HFF-Myc (cell line): ENCODE results near the gene STRA6.

Source experiments
- DNase-seq: peaks from one replicate; pipeline ENCODE4 v3.0.0-alpha.2; 2011; ENCODE audit warnings: low read depth; ENCODE audit errors: extremely low read depth
- H3K4me3 ChIP-seq: replicated peaks from 2 replicates; pipeline ENCODE4 v1.5.1; 2011; ENCODE audit warnings: low read depth, mild to moderate bottlenecking, control low read depth, low read length
- TF ChIP-seq, protein P1 (sequence below): IDR thresholded peaks from 2 replicates; pipeline ENCODE4 v1.5.1; 2012; ENCODE audit warnings: mild to moderate bottlenecking, low read depth, low read length, control low read depth; ENCODE audit errors: missing control alignments

Gene STRA6

DNA sequence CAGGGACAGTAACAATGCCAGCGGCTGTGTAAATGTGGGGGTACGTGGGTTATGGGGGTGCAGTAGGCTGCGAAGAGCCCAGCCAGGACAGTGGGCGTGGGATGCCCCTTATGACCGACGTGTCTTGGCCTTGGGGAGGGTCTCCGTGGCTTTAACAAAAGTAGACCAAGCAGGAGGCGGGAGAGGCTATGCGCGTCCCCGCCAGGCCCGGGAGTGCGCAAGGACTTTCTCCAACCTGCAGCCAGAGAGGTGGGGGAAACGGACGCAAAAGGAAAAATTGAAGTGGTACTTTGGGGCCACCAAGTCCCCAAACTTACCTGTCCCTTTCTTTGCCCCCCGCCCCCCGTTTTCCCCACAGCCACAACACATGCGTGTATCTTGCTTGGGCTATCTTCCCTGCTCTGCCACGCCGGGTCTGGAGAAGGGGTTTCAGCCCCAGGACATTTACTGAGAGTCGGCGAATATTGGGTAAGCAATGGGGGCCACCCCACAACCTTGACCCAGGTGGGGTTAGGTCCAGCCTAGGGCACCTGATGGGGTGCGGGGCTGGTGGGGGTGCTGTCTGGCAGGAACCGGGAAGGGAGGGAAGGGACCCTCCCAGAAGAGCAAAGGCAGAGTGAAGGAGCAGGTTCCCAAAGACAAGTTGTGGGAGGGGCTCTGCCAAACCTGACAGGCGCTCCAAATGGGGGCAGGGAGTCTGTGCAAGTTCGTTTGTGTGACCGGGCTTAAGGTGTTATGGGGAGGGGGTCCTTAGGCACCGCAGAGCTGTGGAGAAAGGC is 71.5 kb downstream of the STRA6 start:
- no peak for DNase-seq
- H3K4me3 ChIP-seq = no peak overlapping the region

DNA sequence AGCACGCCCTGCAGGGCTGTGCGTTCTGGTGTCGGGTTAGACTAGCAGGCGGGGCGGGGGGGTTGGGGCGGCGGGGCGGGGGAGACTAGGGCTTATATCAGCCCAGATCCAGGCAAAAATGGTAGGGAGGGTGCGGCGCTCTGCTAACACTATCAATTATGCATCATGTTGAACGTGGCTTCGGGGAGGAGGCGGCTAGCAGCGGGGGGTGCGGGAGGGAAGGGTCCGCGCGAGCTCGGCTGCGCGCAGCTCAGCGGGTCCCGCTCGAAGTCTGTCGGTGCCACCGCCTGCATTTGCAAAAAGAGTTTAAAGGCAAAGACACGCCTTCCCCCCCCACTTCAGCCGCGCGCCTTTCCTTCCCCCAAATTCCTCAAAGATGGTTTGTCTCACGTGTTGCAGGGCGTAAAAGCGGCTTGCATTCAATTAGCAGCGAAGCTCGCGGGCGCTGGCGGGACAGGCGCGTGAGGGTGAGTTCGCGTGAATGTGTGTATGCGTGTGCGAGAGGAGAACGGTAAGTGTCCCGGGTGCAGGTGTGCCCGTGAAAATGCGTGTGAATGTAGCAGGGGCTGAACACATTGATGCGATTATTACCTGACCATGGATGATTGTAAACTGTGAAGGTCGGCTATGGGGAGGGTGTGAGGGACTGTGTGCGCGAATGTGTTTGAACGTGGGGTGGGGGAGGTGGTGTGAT is 72.3 kb downstream of the STRA6 start, which contains the start of gene ISLR2:
TSS of gene ISLR2 (plus strand) at position 432 of the 694 bp plus-strand sequence. CDS start 2,169 bp downstream, outside the sequence.
- TF ChIP-seq, protein P1, sequence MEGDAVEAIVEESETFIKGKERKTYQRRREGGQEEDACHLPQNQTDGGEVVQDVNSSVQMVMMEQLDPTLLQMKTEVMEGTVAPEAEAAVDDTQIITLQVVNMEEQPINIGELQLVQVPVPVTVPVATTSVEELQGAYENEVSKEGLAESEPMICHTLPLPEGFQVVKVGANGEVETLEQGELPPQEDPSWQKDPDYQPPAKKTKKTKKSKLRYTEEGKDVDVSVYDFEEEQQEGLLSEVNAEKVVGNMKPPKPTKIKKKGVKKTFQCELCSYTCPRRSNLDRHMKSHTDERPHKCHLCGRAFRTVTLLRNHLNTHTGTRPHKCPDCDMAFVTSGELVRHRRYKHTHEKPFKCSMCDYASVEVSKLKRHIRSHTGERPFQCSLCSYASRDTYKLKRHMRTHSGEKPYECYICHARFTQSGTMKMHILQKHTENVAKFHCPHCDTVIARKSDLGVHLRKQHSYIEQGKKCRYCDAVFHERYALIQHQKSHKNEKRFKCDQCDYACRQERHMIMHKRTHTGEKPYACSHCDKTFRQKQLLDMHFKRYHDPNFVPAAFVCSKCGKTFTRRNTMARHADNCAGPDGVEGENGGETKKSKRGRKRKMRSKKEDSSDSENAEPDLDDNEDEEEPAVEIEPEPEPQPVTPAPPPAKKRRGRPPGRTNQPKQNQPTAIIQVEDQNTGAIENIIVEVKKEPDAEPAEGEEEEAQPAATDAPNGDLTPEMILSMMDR = no peak
- no peak within 1 kb of the TSS for H3K4me3 ChIP-seq
- DNase-seq = no peak

More for the DNA sequence above, 71.5 kb downstream of the STRA6 start:
- TF ChIP-seq, protein P1 = no peak

DNA sequence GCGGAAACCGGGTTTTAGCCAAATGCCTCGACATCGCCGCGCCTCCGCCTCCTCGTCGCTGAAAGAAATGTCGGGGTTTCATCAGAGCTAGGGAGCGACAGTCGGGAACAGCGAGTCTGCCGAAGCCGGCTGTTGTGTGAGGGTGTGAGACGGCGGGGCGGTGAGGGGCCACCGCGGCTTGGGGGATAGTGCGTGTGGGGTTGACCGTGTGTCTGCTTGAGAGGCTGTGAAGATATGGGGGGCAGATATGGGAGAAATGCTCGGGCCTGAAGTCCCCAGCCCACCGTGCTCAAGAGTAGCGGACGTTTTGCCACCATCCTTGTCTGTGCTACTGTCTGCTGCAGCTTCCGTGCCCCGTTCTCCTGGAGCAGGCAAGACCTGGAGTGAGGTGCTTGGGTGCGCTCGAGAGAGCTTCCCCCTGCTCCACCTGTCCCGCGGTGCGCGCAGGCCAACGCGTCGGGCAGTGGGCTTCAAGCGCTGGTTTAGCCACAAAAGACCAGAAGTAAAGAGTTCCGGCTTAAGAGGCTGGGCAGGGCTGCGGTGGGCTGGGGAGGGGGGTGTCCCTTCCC is 72.9 kb downstream of the STRA6 start:
- H3K4me3 ChIP-seq = no peak overlapping the region
- DNase-seq = no peak
- TF ChIP-seq, protein P1 = no peak
